ENCODE results near the gene PDGFD. TPM values are rescaled to one million over a fixed set of nuclear protein-coding genes. Genes with fewer than 3 reads are reported as not detected.

PDGFD gene
- total RNA-seq, 1 donor from 2014 or later: 5.0 TPM

GRCh38 chr11:103898065-103898464, 265.9 kb downstream of the PDGFD start:
- H3K9me3 ChIP-seq: no peaks in the 10 kb centered on the region
- H3K4me1 ChIP-seq: no peaks in the 10 kb centered on the region
- ATAC-seq (no peak), DNase-seq (no peak)
- H3K27ac ChIP-seq: no peak overlapping the region
- H3K27me3 ChIP-seq: no peaks in the 10 kb centered on the region
- no peaks in the 10 kb centered on the region for H3K36me3 ChIP-seq
- intact Hi-C loops (cut with DNase I): no loop called here
- no peak for TF ChIP-seq CTCF (IDR thresholded peaks at IDR 0.05)
- H3K4me3 ChIP-seq: no peak overlapping the region

GRCh38 chr11:103897160-103897936, 266.6 kb downstream of the PDGFD start:
- Histone ChIP-seq H3K27ac (no peak overlapping the region), H3K4me3 (no peak overlapping the region), H3K9me3 (no peaks in the 10 kb centered on the region), H3K4me1 (no peaks in the 10 kb centered on the region), H3K36me3 (no peaks in the 10 kb centered on the region), H3K27me3 (no peaks in the 10 kb centered on the region)
- no peak for DNase-seq
- no peak for TF ChIP-seq CTCF (IDR thresholded peaks at IDR 0.05)
- intact Hi-C loops (cut with DNase I): no loop called here
- no peak for ATAC-seq

GRCh38 chr11:103895106-103895505, 268.8 kb downstream of the PDGFD start:
- H3K4me3 ChIP-seq: no peak overlapping the region
- DNase-seq: no peak
- no peak for ATAC-seq
- H3K36me3 ChIP-seq: no peaks in the 10 kb centered on the region
- no peaks in the 10 kb centered on the region for H3K27me3 ChIP-seq
- intact Hi-C loops (cut with DNase I): no loop called here
- no peaks in the 10 kb centered on the region for H3K9me3 ChIP-seq
- no peak for TF ChIP-seq CTCF (IDR thresholded peaks at IDR 0.05)
- no peak overlapping the region for H3K27ac ChIP-seq
- H3K4me1 ChIP-seq: no peaks in the 10 kb centered on the region

- no peaks in the 10 kb centered on the region for H3K4me1 ChIP-seq
- no peaks in the 10 kb centered on the region for H3K36me3 ChIP-seq
- no peak for TF ChIP-seq CTCF (IDR thresholded peaks at IDR 0.05)
- no peak overlapping the region for H3K4me3 ChIP-seq
- no peak overlapping the region for H3K27ac ChIP-seq
- intact Hi-C loops (cut with DNase I): no loop called here
- ATAC-seq (no peak), DNase-seq (no peak)
- no peaks in the 10 kb centered on the region for H3K27me3 ChIP-seq
- H3K9me3 ChIP-seq: no peaks in the 10 kb centered on the region
These were observed 269.3 kb downstream of the PDGFD start for GRCh38 chr11:103894673-103895072.

DNA sequence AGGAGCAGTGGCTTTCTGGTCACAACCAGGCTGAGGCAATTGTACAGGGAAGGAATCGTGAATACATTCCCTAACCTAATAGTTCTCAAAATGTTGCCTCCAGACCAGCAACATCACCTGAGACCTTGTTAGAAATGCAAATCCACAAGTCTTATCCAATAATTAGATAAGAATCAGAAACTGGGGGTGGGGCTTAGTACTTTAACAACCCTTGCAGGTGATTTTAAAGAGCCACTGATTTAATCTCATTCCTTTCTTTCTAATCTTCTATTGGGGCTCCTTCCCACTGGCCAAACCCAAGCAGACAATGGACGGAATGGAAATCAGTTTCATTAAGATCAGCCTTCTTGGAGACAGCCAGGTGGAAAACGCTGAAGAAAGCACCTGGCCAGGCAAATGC, 269.9 kb downstream of the PDGFD start:
- Histone ChIP-seq H3K4me3 (no peak overlapping the region), H3K4me1 (no peaks in the 10 kb centered on the region), H3K9me3 (no peaks in the 10 kb centered on the region), H3K27ac (no peak overlapping the region), H3K36me3 (no peaks in the 10 kb centered on the region), H3K27me3 (no peaks in the 10 kb centered on the region)
- no peak for ATAC-seq
- no peak for TF ChIP-seq CTCF (IDR thresholded peaks at IDR 0.05)
- DNase-seq: no peak
- intact Hi-C loops (cut with DNase I): no loop called here
